SU-DHL-6 (cell line): Measurements from ENCODE around the gene SLC41A3.

Experiments
- H2AFZ ChIP-seq: fragments of 200-600 bp; sonication (generic); 2 replicates; pipeline ENCODE4 v1.6.1; 2014; ENCODE audit warnings: low read depth, mild to moderate bottlenecking, moderate library complexity, mixed read lengths, antibody characterized with exemption, low read length; ENCODE audit not compliant: severe bottlenecking
- H3F3A ChIP-seq: fragments of 200-600 bp; shearing (Covaris generic); 2 replicates; pipeline ENCODE4 v1.6.0; 2016; ENCODE audit warnings: antibody characterized with exemption, mild to moderate bottlenecking; ENCODE audit not compliant: insufficient read depth
- H3K27ac ChIP-seq: fragments of 200-600 bp; sonication (generic); 2 replicates; pipeline ENCODE4 v1.5.1; 2016; ENCODE audit warnings: low read depth, mild to moderate bottlenecking, low read length, moderate library complexity, mixed read lengths
- H3K27me3 ChIP-seq: fragments of 200-600 bp; sonication (generic), shearing (Covaris generic); 2 replicates; pipeline ENCODE4 v1.6.0; 2014; ENCODE audit warnings: mild to moderate bottlenecking, low read length
- H3K36me3 ChIP-seq: fragments of 200-600 bp; sonication (generic); 2 replicates; pipeline ENCODE4 v1.6.1; 2014; ENCODE audit warnings: mild to moderate bottlenecking, low read length, mixed read lengths
- H3K4me2 ChIP-seq: fragments of 300-600, 200-600 bp; shearing (Covaris generic), sonication (generic); 2 replicates; pipeline ENCODE4 v1.6.0; 2014; ENCODE audit warnings: low read length, low read depth, mild to moderate bottlenecking; ENCODE audit not compliant: poor library complexity, severe bottlenecking
- H3K4me3 ChIP-seq: fragments of 200-600 bp; sonication (generic); 2 replicates; pipeline ENCODE4 v1.5.1; 2014; ENCODE audit warnings: antibody characterized with exemption, low read length, mild to moderate bottlenecking, mixed read lengths; ENCODE audit not compliant: insufficient read depth, poor library complexity, severe bottlenecking
- H3K79me2 ChIP-seq: fragments of 200-600 bp; sonication (generic); 2 replicates; pipeline ENCODE4 v1.6.1; 2014; ENCODE audit warnings: mild to moderate bottlenecking, low read length, moderate library complexity; ENCODE audit not compliant: insufficient read depth
- H3K9ac ChIP-seq: fragments of 200-600 bp; sonication (generic); 2 replicates; pipeline ENCODE4 v1.7.0; 2014; ENCODE audit warnings: mild to moderate bottlenecking, low read length
- H3K9me2 ChIP-seq: fragments of 200-600 bp; sonication (generic); replicated peaks from 2 replicates; pipeline ENCODE4 v1.6.1; 2014; ENCODE audit warnings: low read length; ENCODE audit not compliant: insufficient read depth
- H3K9me3 ChIP-seq: fragments of 200-600 bp; sonication (generic); 2 replicates; pipeline ENCODE4 v1.6.1; 2014; ENCODE audit warnings: low read length, mixed read lengths; ENCODE audit not compliant: insufficient read depth
- H4K20me1 ChIP-seq: fragments of 200-600 bp; sonication (generic); 2 replicates; pipeline ENCODE4 v1.6.1; 2014; ENCODE audit warnings: low read depth, mild to moderate bottlenecking, antibody characterized with exemption, low read length, moderate library complexity, mixed read lengths
- CTCF ChIP-seq: fragments of 200-600 bp; sonication (generic); IDR thresholded peaks from one replicate; pipeline ENCODE4 v1.5.1; 2017; ENCODE audit warnings: antibody characterized with exemption, mild to moderate bottlenecking, low read length, moderate library complexity; ENCODE audit not compliant: insufficient read depth, poor library complexity, severe bottlenecking
- EZH2phosphoT487 ChIP-seq: fragments of 200-600 bp; sonication (generic), shearing (Covaris generic); conservative IDR thresholded peaks from 2 replicates; pipeline ENCODE4 v1.6.1; 2018; ENCODE audit warnings: mild to moderate bottlenecking, antibody characterized with exemption, low read length, moderate library complexity, mixed read lengths

The SLC41A3 gene

GRCh38 chr3:126108676-126109050 is 24.7 kb upstream of the SLC41A3 start:
- Histone ChIP-seq H3K9ac (no peak overlapping the region), H3K4me2 (no peak overlapping the region), H3K36me3 (no peaks in the 10 kb centered on the region), H3K9me3 (no peaks in the 10 kb centered on the region), H3K79me2 (no peaks in the 10 kb centered on the region), H2AFZ (no peak overlapping the region), H3K4me3 (no peak overlapping the region), H3K27ac (no peak overlapping the region), H3F3A (no peaks in the 10 kb centered on the region), H4K20me1 (no peaks in the 10 kb centered on the region), H3K9me2 (no peaks in the 10 kb centered on the region), H3K27me3 (no peaks in the 10 kb centered on the region)
- TF ChIP-seq EZH2phosphoT487 (no peak), CTCF (no peak)

- no peaks in the 10 kb centered on the region for H3K9me3 ChIP-seq
- no peaks in the 10 kb centered on the region for H3K79me2 ChIP-seq
- no peak for TF ChIP-seq CTCF
- no peak for TF ChIP-seq EZH2phosphoT487
Measured at GRCh38 chr3:126107957-126108675, 24.2 kb upstream of the SLC41A3 start.

GRCh38 chr3:126107203-126107939 is 23.4 kb upstream of the SLC41A3 start:
- Histone ChIP-seq H3K27ac (no peak overlapping the region), H2AFZ (no peak overlapping the region), H3K36me3 (no peaks in the 10 kb centered on the region), H3K9me2 (no peaks in the 10 kb centered on the region), H3K9ac (no peak overlapping the region), H3F3A (no peaks in the 10 kb centered on the region), H3K4me3 (no peak overlapping the region), H4K20me1 (no peaks in the 10 kb centered on the region), H3K27me3 (no peaks in the 10 kb centered on the region), H3K4me2 (no peak overlapping the region), H3K9me3 (no peaks in the 10 kb centered on the region), H3K79me2 (no peaks in the 10 kb centered on the region)
- TF ChIP-seq CTCF (no peak), EZH2phosphoT487 (no peak)

More at GRCh38 chr3:126107957-126108675, 24.2 kb upstream of the SLC41A3 start:
- Histone ChIP-seq H3K27ac (no peak overlapping the region), H2AFZ (no peak overlapping the region), H3K27me3 (no peaks in the 10 kb centered on the region), H3K4me2 (no peak overlapping the region), H3F3A (no peaks in the 10 kb centered on the region), H3K9ac (no peak overlapping the region), H3K9me2 (no peaks in the 10 kb centered on the region), H3K4me3 (no peak overlapping the region), H4K20me1 (no peaks in the 10 kb centered on the region), H3K36me3 (no peaks in the 10 kb centered on the region)
